Lower lobe of right lung (tissue), 2 donors: ENCODE measurements around the gene SPARCL1. TPM values are rescaled to one million over a fixed set of nuclear protein-coding genes. Genes with fewer than 3 reads are reported as not detected.

Experiments used
- ATAC-seq, 2 donors: fragments of 200-7000 bp; cut with Tn5 transposase; one replicate each; pipeline ENCODE4 v1.9.1; 2020 to 2022; ENCODE audit warnings: mild to moderate bottlenecking in 2 of 2, moderate library complexity in 2 of 2
- DNase-seq: peaks from one replicate; pipeline ENCODE4 v3.0.0-alpha.2; 2020
- H3K27ac ChIP-seq: fragments of 200-600 bp; one replicate; pipeline ENCODE4 v1.8.0; 2022
- H3K27me3 ChIP-seq: fragments of 200-600 bp; one replicate; pipeline ENCODE4 v1.8.0; 2022; ENCODE audit warnings: low read depth
- H3K36me3 ChIP-seq: fragments of 200-600 bp; one replicate; pipeline ENCODE4 v1.8.0; 2022; ENCODE audit warnings: mild to moderate bottlenecking
- H3K4me1 ChIP-seq: fragments of 200-600 bp; one replicate; pipeline ENCODE4 v1.8.0; 2022
- H3K4me3 ChIP-seq: fragments of 200-600 bp; one replicate; pipeline ENCODE4 v1.8.0; 2022; ENCODE audit warnings: mild to moderate bottlenecking
- H3K9me3 ChIP-seq: fragments of 200-600 bp; one replicate; pipeline ENCODE4 v1.8.0; 2022
- CTCF ChIP-seq: fragments of 200-600 bp; IDR thresholded peaks from one replicate; pipeline ENCODE4 v1.8.0; 2022; ENCODE audit warnings: antibody characterized with exemption, mild to moderate bottlenecking
- intact Hi-C: fragments of 100-400 bp; cut with DNase I; formaldehyde crosslinking; loops from one replicate; pipeline ENCODE4 v1.11.0; 2022
- total RNA-seq: library from RNA; stranded (reverse); fragmentation: NEBNext Ultra II Directional; extraction: Animal tissue kit (Norgen Biotek cat#: 25700); gene quantifications from one replicate; pipeline ENCODE4 v1.2.1, GENCODE V29; 2021
- donor health status: DM: no; HTN: yes; CAD: no; lungs with severe emphysema.

The SPARCL1 gene
- total RNA-seq, 1 donor from 2014 or later = 299 TPM

GRCh38 chr4:87559090-87559837 lies 30.1 kb upstream of the SPARCL1 start:
- no peaks in the 10 kb centered on the region for H3K4me1 ChIP-seq
- no peaks in the 10 kb centered on the region for H3K36me3 ChIP-seq
- no peaks in the 10 kb centered on the region for H3K27me3 ChIP-seq
- no peak overlapping the region for H3K27ac ChIP-seq
- H3K9me3 ChIP-seq = no peaks in the 10 kb centered on the region
- ATAC-seq (peak; percentile 49 to 62), DNase-seq (no peak)
- intact Hi-C loops = no loop called here
- no peak for TF ChIP-seq CTCF
- no peak overlapping the region for H3K4me3 ChIP-seq

- H3K27ac ChIP-seq = no peak overlapping the region
- no peaks in the 10 kb centered on the region for H3K27me3 ChIP-seq
- intact Hi-C loops = no loop called here
- ATAC-seq = no peak
- H3K4me3 ChIP-seq = no peak overlapping the region
- H3K36me3 ChIP-seq = no peaks in the 10 kb centered on the region
- no peaks in the 10 kb centered on the region for H3K4me1 ChIP-seq
- DNase-seq = no peak
- no peaks in the 10 kb centered on the region for H3K9me3 ChIP-seq
- no peak for TF ChIP-seq CTCF
Observed at GRCh38 chr4:87557348-87557747, 28.2 kb upstream of the SPARCL1 start.

GRCh38 chr4:87555773-87556619 lies 26.8 kb upstream of the SPARCL1 start:
- H3K36me3 ChIP-seq = no peaks in the 10 kb centered on the region
- no peak for TF ChIP-seq CTCF
- no peaks in the 10 kb centered on the region for H3K9me3 ChIP-seq
- no peak overlapping the region for H3K27ac ChIP-seq
- H3K4me1 ChIP-seq = no peaks in the 10 kb centered on the region
- H3K4me3 ChIP-seq = no peak overlapping the region
- ATAC-seq (peak in 1 of 2 donors; percentile 48), DNase-seq (no peak)
- intact Hi-C loops = no loop called here
- no peaks in the 10 kb centered on the region for H3K27me3 ChIP-seq

- intact Hi-C loops = no loop called here
- no peak for ATAC-seq
- TF ChIP-seq CTCF = no peak
- no peaks in the 10 kb centered on the region for H3K27me3 ChIP-seq
- H3K4me1 ChIP-seq = no peaks in the 10 kb centered on the region
- no peak for DNase-seq
- H3K9me3 ChIP-seq = no peaks in the 10 kb centered on the region
- no peaks in the 10 kb centered on the region for H3K36me3 ChIP-seq
- H3K4me3 ChIP-seq = no peak overlapping the region
- H3K27ac ChIP-seq = no peak overlapping the region
Observed at GRCh38 chr4:87553182-87553581, 24.0 kb upstream of the SPARCL1 start.

- no peaks in the 10 kb centered on the region for H3K36me3 ChIP-seq
- ATAC-seq = no peak
- TF ChIP-seq CTCF = no peak
- no peak for DNase-seq
- intact Hi-C loops = no loop called here
- no peak overlapping the region for H3K4me3 ChIP-seq
- H3K27ac ChIP-seq = no peak overlapping the region
- no peaks in the 10 kb centered on the region for H3K27me3 ChIP-seq
- H3K9me3 ChIP-seq = no peaks in the 10 kb centered on the region
- no peaks in the 10 kb centered on the region for H3K4me1 ChIP-seq
Observed at GRCh38 chr4:87551361-87551760, 22.2 kb upstream of the SPARCL1 start.
